SK-N-SH (cell line): ENCODE measurements around the gene VDR.

Source experiments
- CHD2 ChIP-seq: fragments of 150-350 bp; IDR thresholded peaks from 2 replicates; pipeline ENCODE4 v1.6.1; 2018; ENCODE audit warnings: low read length; ENCODE audit not compliant: partially characterized antibody
- CTCF ChIP-seq: fragments of 200-600 bp; sonication (generic); IDR thresholded peaks from 2 replicates; pipeline ENCODE4 v1.6.1; 2017; ENCODE audit warnings: antibody characterized with exemption, mild to moderate bottlenecking, moderate library complexity
- EP300 ChIP-seq, 2 experiments: IDR thresholded peaks; 2 replicates each; pipeline versions ENCODE4 v1.4.0 to v1.6.1; 2012; ENCODE audit warnings: borderline replicate concordance in 1 of 2, low read depth in 1 of 2, low read length in 1 of 2
- FOSL2 ChIP-seq: IDR thresholded peaks from 2 replicates; pipeline ENCODE4 v1.4.0; 2012; ENCODE audit warnings: low read depth, mild to moderate bottlenecking, moderate library complexity, borderline replicate concordance
- GABPA ChIP-seq: IDR thresholded peaks from 2 replicates; pipeline ENCODE4 v1.4.0; 2012; ENCODE audit warnings: low read depth, mild to moderate bottlenecking
- JUND ChIP-seq: IDR thresholded peaks from 2 replicates; pipeline ENCODE4 v1.4.0; 2012
- NFIC ChIP-seq: IDR thresholded peaks from 2 replicates; pipeline ENCODE4 v1.4.0; 2012; ENCODE audit warnings: borderline replicate concordance
- POLR2AphosphoS5 ChIP-seq: IDR thresholded peaks from 2 replicates; pipeline ENCODE4 v1.6.1; 2012; ENCODE audit warnings: low read depth, low read length
- REST ChIP-seq: IDR thresholded peaks from 2 replicates; pipeline ENCODE4 v1.6.1; 2012; ENCODE audit warnings: mild to moderate bottlenecking, low read depth, low read length, moderate library complexity
- RFX5 ChIP-seq: IDR thresholded peaks from 2 replicates; pipeline ENCODE4 v1.6.1; 2012; ENCODE audit warnings: mild to moderate bottlenecking, improper control_type of control experiment, low read length
- SIN3A ChIP-seq: IDR thresholded peaks from 2 replicates; pipeline ENCODE4 v1.6.1; 2012; ENCODE audit warnings: low read depth, mild to moderate bottlenecking, low read length, moderate library complexity, borderline replicate concordance
- YY1 ChIP-seq: IDR thresholded peaks from 2 replicates; pipeline ENCODE4 v1.4.0; 2012; ENCODE audit warnings: low read depth, mild to moderate bottlenecking
- TF ChIP-seq, protein P1 (sequence below): IDR thresholded peaks from 2 replicates; pipeline ENCODE4 v1.4.0; 2012; ENCODE audit warnings: low read depth

DNA sequence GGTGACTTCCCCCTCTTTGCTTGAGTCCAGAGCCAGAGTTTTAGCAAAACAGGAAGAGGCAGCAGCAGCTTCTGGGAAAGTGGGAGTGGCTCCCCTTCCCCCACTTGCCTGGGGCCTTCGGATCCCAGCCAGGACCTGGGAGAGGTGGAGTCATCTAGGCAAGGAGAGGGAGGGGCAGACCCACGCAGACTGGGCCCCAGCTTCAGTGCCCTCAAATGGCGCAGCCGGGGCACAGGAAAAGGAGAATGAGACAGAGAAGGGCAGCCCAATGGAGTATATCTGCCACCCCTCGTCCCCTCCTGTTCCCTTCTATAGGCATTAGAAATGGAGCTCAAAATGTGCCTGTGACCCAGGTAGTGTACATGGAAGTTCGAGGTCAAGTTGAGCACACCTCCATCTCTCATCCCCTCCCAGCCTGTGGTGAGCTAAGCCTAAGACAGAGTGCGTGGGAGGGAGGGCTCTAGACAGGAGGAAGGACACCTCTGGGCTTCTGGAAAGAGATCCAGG lies 75.8 kb downstream of the VDR start:
- TF ChIP-seq CTCF (no peak), EP300 (IDR thresholded peaks at IDR 0.05; ENCODE audit: borderline replicate concordance in 1 of 2, low read depth in 1 of 2, low read length in 1 of 2) (no peak), POLR2AphosphoS5 (no peak), CHD2 (peak; percentile 62), NFIC (no peak; the same call in 1 of the 2 replicates), JUND (no peak), RFX5 (no peak), GABPA (no peak), REST (no peak), FOSL2 (no peak), SIN3A (no peak), YY1 (no peak)
- TF ChIP-seq, protein P1, sequence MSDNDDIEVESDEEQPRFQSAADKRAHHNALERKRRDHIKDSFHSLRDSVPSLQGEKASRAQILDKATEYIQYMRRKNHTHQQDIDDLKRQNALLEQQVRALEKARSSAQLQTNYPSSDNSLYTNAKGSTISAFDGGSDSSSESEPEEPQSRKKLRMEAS: no peak
